H1 (cell line): ENCODE results near the gene ZBTB40. TPM values are rescaled to one million over a fixed set of nuclear protein-coding genes. Genes with fewer than 3 reads are reported as not detected.

Experiments used
- CTCF ChIA-PET: fragments of 300-600 bp; sonication (Branson Sonifier 250); formaldehyde crosslinking; loops from one replicate; lab custom pipeline; 2021; ENCODE audit not compliant: partially characterized antibody; lab: Charles Lee
- POLR2A ChIA-PET: fragments of 300-600 bp; sonication (Branson Sonifier 250); formaldehyde crosslinking; loops from one replicate; lab custom pipeline; 2021; ENCODE audit warnings: inconsistent platforms; ENCODE audit not compliant: partially characterized antibody; lab: Charles Lee
- DNase-seq, 2 experiments: peaks; one replicate each; pipeline versions ENCODE4 v3.0.0 to v3.0.0-alpha.2; 2010 to 2022; ENCODE audit warnings: low spot score in 2 of 2, low read depth in 1 of 2, mixed read lengths in 1 of 2
- FAIRE-seq: peaks from 2 replicates; lab custom pipeline; 2011; peaks lifted over from hg19 to GRCh38; lab: Jason Lieb, UNC
- H2AFZ ChIP-seq: 2 replicates; pipeline ENCODE4 v1.8.1; 2012; ENCODE audit warnings: low read length, inconsistent platforms
- H2AK5ac ChIP-seq: 2 replicates; pipeline ENCODE4 v1.6.1; 2013; ENCODE audit warnings: low read depth, low read length
- H2BK120ac ChIP-seq: replicated peaks from 2 replicates; pipeline ENCODE3; 2013; ENCODE audit warnings: low read depth, low read length, inconsistent platforms
- H2BK12ac ChIP-seq: 2 replicates; pipeline ENCODE4 v1.6.1; 2013; ENCODE audit warnings: low read depth, low read length
- H2BK15ac ChIP-seq: 2 replicates; pipeline ENCODE4 v1.6.1; 2013; ENCODE audit warnings: low read length
- H2BK20ac ChIP-seq: 2 replicates; pipeline ENCODE4 v1.6.1; 2013; ENCODE audit warnings: low read length
- H2BK5ac ChIP-seq: 2 replicates; pipeline ENCODE4 v1.6.1; 2013; ENCODE audit warnings: low read depth, low read length
- H3K14ac ChIP-seq: 2 replicates; pipeline ENCODE4 v1.6.1; 2013; ENCODE audit warnings: inconsistent platforms; ENCODE audit not compliant: insufficient read length
- H3K18ac ChIP-seq: 2 replicates; pipeline ENCODE4 v1.6.1; 2013; ENCODE audit warnings: low read length; ENCODE audit errors: extremely low read depth
- H3K23ac ChIP-seq: 2 replicates; pipeline ENCODE4 v1.6.1; 2013; ENCODE audit warnings: inconsistent platforms; ENCODE audit not compliant: insufficient read length
- H3K23me2 ChIP-seq: 2 replicates; pipeline ENCODE4 v1.6.1; 2013; ENCODE audit warnings: low read depth, low read length
- H3K27ac ChIP-seq: 2 replicates; pipeline ENCODE4 v1.6.1; 2011; ENCODE audit warnings: low read depth, low read length, inconsistent platforms
- H3K27me3 ChIP-seq, 4 experiments: replicated peaks in 1 of 4; 1 replicate in 1 of 4; 2 replicates in 3 of 4; pipeline versions ENCODE4 v1.6.1 to v1.8.1; 2011 to 2013; ENCODE audit warnings: low read length in 3 of 4, mild to moderate bottlenecking in 3 of 4, inconsistent platforms in 2 of 4, mixed read lengths in 2 of 4, moderate library complexity in 1 of 4; ENCODE audit not compliant: control insufficient read depth in 3 of 4, insufficient read depth in 3 of 4; ENCODE audit errors: extremely low read depth in 1 of 4
- H3K36me3 ChIP-seq, 4 experiments: 2 replicates each; pipeline versions ENCODE4 v1.6.1 to v1.8.1; 2011 to 2013; ENCODE audit warnings: mild to moderate bottlenecking in 4 of 4, low read length in 3 of 4, moderate library complexity in 2 of 4, control low read depth in 1 of 4, inconsistent platforms in 1 of 4; ENCODE audit not compliant: insufficient read depth in 4 of 4, control insufficient read depth in 2 of 4
- H3K4ac ChIP-seq: replicated peaks from 2 replicates; pipeline ENCODE3; 2013; ENCODE audit warnings: low read length, low read depth, mixed read lengths, inconsistent platforms; ENCODE audit not compliant: insufficient read length
- H3K4me1 ChIP-seq, 4 experiments: replicated peaks in 1 of 4; 1 replicate in 1 of 4; 2 replicates in 3 of 4; pipeline versions ENCODE4 v1.6.1 to v1.8.1; 2011 to 2013; ENCODE audit warnings: low read length in 3 of 4, inconsistent platforms in 2 of 4, mixed read lengths in 1 of 4; ENCODE audit not compliant: insufficient read depth in 4 of 4, control insufficient read depth in 3 of 4
- H3K4me2 ChIP-seq, 2 experiments: 2 replicates each; pipeline versions ENCODE4 v1.6.1 to v1.8.1; 2011 to 2013; ENCODE audit warnings: low read depth in 2 of 2, low read length in 2 of 2, control low read depth in 1 of 2, inconsistent platforms in 1 of 2, mild to moderate bottlenecking in 1 of 2; ENCODE audit not compliant: insufficient read depth in 1 of 2
- H3K4me3 ChIP-seq, 4 experiments: fragments of 200-600, 300-600 bp in 1 of 4; sonication (generic), shearing (Covaris generic), sonication (Bioruptor Twin) in 1 of 4; 2 replicates each; pipeline versions ENCODE4 v1.5.1 to v1.8.1; 2011 to 2016; ENCODE audit warnings: low read length in 4 of 4, low read depth in 3 of 4, control low read depth in 2 of 4, inconsistent platforms in 2 of 4, mild to moderate bottlenecking in 2 of 4, mixed read lengths in 1 of 4, moderate library complexity in 1 of 4; ENCODE audit not compliant: insufficient read depth in 2 of 4; ENCODE audit errors: extremely low read depth in 1 of 4
- H3K56ac ChIP-seq: replicated peaks from 2 replicates; pipeline ENCODE3; 2013; ENCODE audit warnings: low read depth, mild to moderate bottlenecking, mixed read lengths, low read length, inconsistent platforms; ENCODE audit not compliant: insufficient read length
- H3K79me1 ChIP-seq: 2 replicates; pipeline ENCODE4 v1.6.1; 2013; ENCODE audit warnings: low read depth, low read length, control low read depth
- H3K79me2 ChIP-seq, 2 experiments: 2 replicates each; pipeline versions ENCODE4 v1.6.1 to v1.8.1; 2012 to 2013; ENCODE audit warnings: low read length in 2 of 2, mild to moderate bottlenecking in 2 of 2, inconsistent platforms in 1 of 2; ENCODE audit not compliant: insufficient read depth in 2 of 2, control insufficient read depth in 1 of 2
- H3K9ac ChIP-seq, 4 experiments: replicated peaks in 1 of 4; 1 replicate in 1 of 4; 2 replicates in 3 of 4; pipeline versions ENCODE4 v1.6.1 to v1.8.1; 2011 to 2013; ENCODE audit warnings: low read depth in 3 of 4, low read length in 3 of 4, control low read depth in 2 of 4, mild to moderate bottlenecking in 2 of 4, moderate library complexity in 2 of 4, inconsistent platforms in 1 of 4; ENCODE audit errors: extremely low read depth in 1 of 4
- H3K9me3 ChIP-seq, 2 experiments: 2 replicates each; pipeline versions ENCODE4 v1.6.1 to v1.8.1; 2012 to 2013; ENCODE audit warnings: mild to moderate bottlenecking in 2 of 2, moderate library complexity in 2 of 2, control low read depth in 1 of 2, inconsistent platforms in 1 of 2, low read depth in 1 of 2, low read length in 1 of 2, mixed read lengths in 1 of 2; ENCODE audit not compliant: insufficient read depth in 2 of 2
- H4K20me1 ChIP-seq, 2 experiments: replicated peaks in 1 of 2; 2 replicates each; pipeline versions ENCODE3 to v1.8.1; 2011 to 2013; ENCODE audit warnings: inconsistent platforms in 2 of 2, low read length in 2 of 2, mild to moderate bottlenecking in 1 of 2; ENCODE audit not compliant: insufficient read depth in 2 of 2, control insufficient read depth in 1 of 2
- H4K5ac ChIP-seq: 2 replicates; pipeline ENCODE4 v1.6.1; 2013; ENCODE audit warnings: low read length, low read depth, mixed read lengths, inconsistent platforms; ENCODE audit not compliant: insufficient read length
- H4K8ac ChIP-seq: 2 replicates; pipeline ENCODE4 v1.8.0; 2013; ENCODE audit warnings: mild to moderate bottlenecking, moderate library complexity, low read length, inconsistent platforms; ENCODE audit not compliant: insufficient read depth; ENCODE audit errors: extremely low read depth
- H4K91ac ChIP-seq: replicated peaks from 2 replicates; pipeline ENCODE3; 2013; ENCODE audit warnings: low read length, mixed read lengths, inconsistent platforms; ENCODE audit not compliant: insufficient read length
- CBX5 ChIP-seq: fragments of 300-800, 300-1000 bp; sonication (generic); IDR thresholded peaks from 2 replicates; pipeline ENCODE4 v1.7.1; 2016; ENCODE audit warnings: antibody characterized with exemption, low read length, low read depth
- CBX8 ChIP-seq: fragments of 300-800, 300-1000 bp; sonication (generic); IDR thresholded peaks from 2 replicates; pipeline ENCODE4 v1.7.1; 2016; ENCODE audit warnings: low read depth, low read length, borderline replicate concordance
- EGR1 ChIP-seq: IDR thresholded peaks from 2 replicates; pipeline ENCODE4 v1.6.1; 2011; ENCODE audit warnings: low read depth, low read length, borderline replicate concordance
- EP300 ChIP-seq, 2 experiments: IDR thresholded peaks; 1 replicate in 1 of 2; 2 replicates in 1 of 2; pipeline ENCODE4 v1.6.1; 2011 to 2012; ENCODE audit warnings: low read depth in 2 of 2, low read length in 2 of 2, mild to moderate bottlenecking in 2 of 2, borderline replicate concordance in 1 of 2, inconsistent platforms in 1 of 2, moderate library complexity in 1 of 2
- FOSL1 ChIP-seq: IDR thresholded peaks from 2 replicates; pipeline ENCODE4 v1.6.1; 2011; ENCODE audit warnings: mild to moderate bottlenecking, low read depth, low read length, moderate library complexity; ENCODE audit not compliant: insufficient read depth
- JUND ChIP-seq: IDR thresholded peaks from 2 replicates; pipeline ENCODE4 v1.6.1; 2011; ENCODE audit warnings: mild to moderate bottlenecking, improper control_type of control experiment, low read length
- KDM1A ChIP-seq: fragments of 200-600, 300-600 bp; sonication (generic); IDR thresholded peaks from 2 replicates; pipeline ENCODE4 v1.7.1; 2016; ENCODE audit warnings: mild to moderate bottlenecking, low read length, borderline replicate concordance
- POLR2AphosphoS5 ChIP-seq: IDR thresholded peaks from 2 replicates; pipeline ENCODE4 v1.6.1; 2011; ENCODE audit warnings: low read depth, low read length
- SAP30 ChIP-seq: fragments of 300-600 bp; sonication (generic); IDR thresholded peaks from 2 replicates; pipeline ENCODE4 v1.7.1; 2012; ENCODE audit warnings: low read length, moderate library complexity, mild to moderate bottlenecking, inconsistent platforms; ENCODE audit not compliant: insufficient read depth, insufficient replicate concordance
- SUZ12 ChIP-seq: fragments of 200-600 bp; sonication (generic); IDR thresholded peaks from 2 replicates; pipeline ENCODE4 v1.6.1; 2012; ENCODE audit warnings: mild to moderate bottlenecking, inconsistent platforms, low read length, moderate library complexity, mixed read lengths
- TAF1 ChIP-seq: IDR thresholded peaks from 2 replicates; pipeline ENCODE4 v1.6.1; 2011; ENCODE audit warnings: mild to moderate bottlenecking, low read depth, low read length
- TAF7 ChIP-seq: optimal IDR thresholded peaks from 2 replicates; pipeline ENCODE3; 2011; ENCODE audit warnings: low read depth, mild to moderate bottlenecking, inconsistent platforms, low read length, moderate library complexity, borderline replicate concordance
- TBP ChIP-seq: IDR thresholded peaks from 2 replicates; pipeline ENCODE4 v1.6.1; 2011; ENCODE audit warnings: low read depth, low read length, improper control_type of control experiment
- ZNF274 ChIP-seq: IDR thresholded peaks from 2 replicates; pipeline ENCODE4 v1.7.0; 2012; ENCODE audit warnings: low read length, borderline replicate concordance; ENCODE audit errors: extremely low read depth
- WGBS, 2 experiments: shearing (Covaris generic) in 1 of 2; methylation state at CpG; one replicate each; pipeline versions ENCODE4 v1.1.6 to v1.1.7; 2013 to 2015; ENCODE audit warnings: low lambda C conversion rate in 2 of 2, mixed read lengths in 2 of 2, inconsistent platforms in 1 of 2, low coverage in 1 of 2, missing lambda C conversion rate in 1 of 2; ENCODE audit not compliant: insufficient replicate concordance in 2 of 2, insufficient coverage in 1 of 2, insufficient read length in 1 of 2; ENCODE audit errors: extremely low coverage in 1 of 2, missing lambda C conversion rate in 1 of 2; 5-methylcytosine and 5-hydroxymethylcytosine counted together
- polyA plus RNA-seq, 7 experiments: library from polyadenylated mRNA; depleted of rRNA in 3 of 7; stranded (reverse) in 5 of 7; unstranded in 2 of 7; fragments of >200 nt in 5 of 7; fragments of 200-250 nt in 2 of 7; gene quantifications; 1 replicate in 5 of 7; 2 replicates in 1 of 7; 4 replicates in 1 of 7; pipeline versions ENCODE4 v1.2.1 to v1.2.3, GENCODE V29; 2011 to 2013; ENCODE audit warnings: missing spikeins in 2 of 7, mixed read lengths in 2 of 7
- total RNA-seq: library from RNA; stranded (reverse); fragmentation: NEBNext Ultra II Directional; extraction: Animal tissue kit (Norgen Biotek cat#: 25700); gene quantifications from 2 replicates; pipeline ENCODE4 v1.2.1, GENCODE V29; 2021

The ZBTB40 gene
- total and polyA plus RNA-seq, 2 of the 8 experiments (the other 6 are each of a cell fraction or from before 2014, with no cell fraction given) = 3.1 to 19.3 TPM

DNA sequence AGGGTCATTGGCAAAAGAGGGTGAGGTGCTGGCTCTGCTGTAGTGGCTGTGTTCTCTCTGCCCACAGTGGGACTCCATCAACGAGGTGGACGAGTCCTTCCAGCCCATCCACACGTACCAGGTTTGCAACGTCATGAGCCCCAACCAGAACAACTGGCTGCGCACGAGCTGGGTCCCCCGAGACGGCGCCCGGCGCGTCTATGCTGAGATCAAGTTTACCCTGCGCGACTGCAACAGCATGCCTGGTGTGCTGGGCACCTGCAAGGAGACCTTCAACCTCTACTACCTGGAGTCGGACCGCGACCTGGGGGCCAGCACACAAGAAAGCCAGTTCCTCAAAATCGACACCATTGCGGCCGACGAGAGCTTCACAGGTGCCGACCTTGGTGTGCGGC, 124.5 kb downstream of the ZBTB40 start:
- 91% methylated on average over 23 of the region's 23 CpGs; no CpG with 5 or more reads in 1 of the 2 experiments for WGBS, 2 experiments
- Histone ChIP-seq H4K5ac (no peak overlapping the region), H2BK20ac (no peak overlapping the region), H2AK5ac (no peak overlapping the region), H3K4me1 (peaks cover 0 to 7% (median 1%) of the 10 kb centered on the region in 4 experiments; a peak in 3 of 7 replicates), H2BK120ac (no peak overlapping the region), H4K91ac (no peak overlapping the region), H3K79me1 (no peaks in the 10 kb centered on the region), H3K79me2 (peaks cover 0 to 8% of the 10 kb centered on the region in 2 experiments; a peak in 2 of 4 replicates), H3K4me3 (no peak overlapping the region), H4K8ac (peak overlapping the region; percentile 31; the same call in 1 of the 2 replicates), H3K27me3 (no peaks in the 10 kb centered on the region), H3K4ac (no peak overlapping the region), H3K4me2 (no peak overlapping the region), H2BK12ac (no peak overlapping the region), H3K9me3 (peaks cover 13 to 15% of the 10 kb centered on the region in 2 experiments), H4K20me1 (peaks cover 2 to 18% of the 10 kb centered on the region in 2 experiments), H3K9ac (no peak overlapping the region), H3K27ac (no peak overlapping the region), H2BK5ac (no peak overlapping the region), H3K18ac (no peak overlapping the region), H3K23me2 (peaks cover 10% of the 10 kb centered on the region; the same call in 1 of the 2 replicates), H3K23ac (no peak overlapping the region), H3K36me3 (peaks cover 0 to 8% (median 0%) of the 10 kb centered on the region in 4 experiments; a peak in 1 of 8 replicates), H3K14ac (no peak overlapping the region), H3K56ac (no peak overlapping the region), H2AFZ (no peak overlapping the region), H2BK15ac (no peak overlapping the region)
- POLR2A ChIA-PET = interaction anchor here (1.2 kb wide), 1 partner anchor 9 kb away, joined by 3 read pairs; no protein-coding TSS in a partner anchor
- CTCF ChIA-PET = interaction anchor here (0.6 to 1.7 kb wide), 6 partner anchors 33 to 353 kb away, joined by 3 to 6 read pairs (median 3); no protein-coding TSS in a partner anchor
- no peak for FAIRE-seq
- DNase-seq = no peak
- TF ChIP-seq CBX8 (no peak), SUZ12 (no peak), POLR2AphosphoS5 (no peak), TAF7 (no peak), SAP30 (no peak), ZNF274 (no peak), KDM1A (no peak), JUND (no peak), EP300 (IDR thresholded peaks at IDR 0.05; ENCODE audit: borderline replicate concordance in 1 of 2, low read depth in 2 of 2, low read length in 2 of 2) (no peak), TAF1 (no peak), EGR1 (no peak), CBX5 (no peak), TBP (no peak), FOSL1 (no peak)
